Measurements from ENCODE around the gene POU6F1. TPM values are rescaled to one million over a fixed set of nuclear protein-coding genes. Genes with fewer than 3 reads are reported as not detected.

Gene POU6F1
- total RNA-seq, 1 experiment from 2014 or later, result 5.5 TPM

- no peak for DNase-seq (ENCODE audit: low read depth)
These were observed 19.9 kb downstream of the POU6F1 start for GRCh38 chr12:51197736-51198567.

GRCh38 chr12:51196547-51196946 is 21.3 kb downstream of the POU6F1 start:
- no peak for DNase-seq (ENCODE audit: low read depth)

- no peak for DNase-seq (ENCODE audit: low read depth)
These were observed 22.0 kb downstream of the POU6F1 start for GRCh38 chr12:51195841-51196240.

- no peak for DNase-seq (ENCODE audit: low read depth)
These were observed 25.6 kb downstream of the POU6F1 start for GRCh38 chr12:51192284-51192671.

GRCh38 chr12:51191516-51192283 is 26.2 kb downstream of the POU6F1 start:
- DNase-seq (ENCODE audit: low read depth), result no peak

DNA sequence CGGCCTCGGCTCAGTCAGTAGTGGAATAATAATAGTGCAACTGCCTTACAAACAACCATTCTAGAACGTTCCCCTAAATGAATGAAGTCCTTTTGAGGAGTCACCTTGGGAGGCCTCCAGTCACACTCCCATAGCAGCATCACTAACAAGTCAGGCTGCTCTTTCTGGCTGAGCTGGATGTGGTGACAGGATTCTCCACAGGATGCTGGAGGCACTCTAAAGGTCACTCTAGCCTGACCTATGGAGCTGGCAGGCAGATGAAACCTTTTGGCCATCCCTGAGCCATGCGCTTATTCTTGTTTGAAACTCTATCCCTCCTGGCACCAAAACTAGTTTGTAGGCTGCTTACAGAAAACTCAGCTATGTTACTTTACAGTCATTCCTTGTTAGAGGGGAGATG is 27.0 kb downstream of the POU6F1 start:
- no peak for DNase-seq (ENCODE audit: low read depth)

DNA sequence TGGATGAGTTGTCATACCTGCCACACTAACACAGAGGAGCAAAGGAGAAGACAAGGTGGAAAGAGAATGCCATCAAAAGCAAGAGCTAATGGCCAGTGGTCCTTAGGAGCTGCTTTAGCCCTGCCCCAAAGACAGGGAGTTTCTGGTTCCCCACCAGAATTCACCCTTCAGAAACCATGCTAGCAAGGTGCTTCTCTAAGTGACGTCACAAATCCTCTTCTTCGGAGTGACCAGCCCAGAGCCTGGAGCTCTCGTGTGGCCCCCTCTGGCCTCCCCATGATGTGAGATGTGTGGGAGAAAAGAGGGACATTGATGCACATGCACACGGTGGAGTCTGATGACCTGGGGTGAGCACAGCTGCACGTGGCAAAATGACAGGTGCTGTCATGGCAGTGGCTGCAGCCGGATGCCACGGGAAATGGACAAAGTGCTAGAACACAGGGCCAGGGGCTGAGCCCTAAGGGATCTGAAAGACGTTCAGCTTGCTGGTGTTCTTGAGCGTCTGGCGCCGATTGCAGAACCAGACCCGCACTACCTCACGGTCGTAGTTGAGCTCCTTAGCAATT is 28.0 kb downstream of the POU6F1 start:
- DNase-seq (ENCODE audit: low read depth), result no peak

DNA sequence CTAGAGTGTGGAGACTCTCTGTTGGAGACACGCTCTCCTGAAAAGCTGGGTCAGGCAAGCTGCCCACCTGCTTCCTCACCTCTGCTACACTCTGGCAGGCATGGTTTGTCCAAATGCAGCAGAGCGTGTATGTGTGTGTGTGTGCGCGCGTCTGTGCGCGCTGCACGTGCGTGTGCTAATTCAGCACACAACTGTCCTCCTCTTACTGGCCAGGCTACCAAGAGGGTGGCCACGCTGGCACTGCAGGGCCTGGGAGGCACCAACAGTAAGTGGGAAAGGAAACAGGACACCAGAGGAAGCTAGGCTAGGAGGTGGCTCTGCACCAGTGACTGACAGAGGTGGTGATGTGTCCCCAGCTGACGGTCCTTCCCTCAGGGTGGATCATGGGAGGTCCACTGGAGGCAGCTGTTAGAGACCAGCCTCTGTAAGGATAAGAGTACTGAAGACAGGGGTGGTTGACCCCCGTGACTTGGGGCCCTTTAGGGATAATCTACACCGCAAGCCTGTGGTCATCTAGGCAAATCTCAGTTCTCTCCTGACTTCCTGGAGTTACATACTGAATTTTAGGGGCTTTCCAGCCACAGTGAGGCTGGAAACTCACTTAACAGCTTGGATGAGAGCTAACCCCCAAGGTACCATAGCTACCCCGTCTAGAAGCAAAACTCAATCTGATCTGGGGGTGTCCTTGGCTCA is 29.4 kb downstream of the POU6F1 start:
- no peak for DNase-seq (ENCODE audit: low read depth)

- no peak for DNase-seq (ENCODE audit: low read depth)
These were observed 30.4 kb downstream of the POU6F1 start for GRCh38 chr12:51187370-51187987.

GRCh38 chr12:51186465-51187085 is 31.3 kb downstream of the POU6F1 start:
- no peak for DNase-seq (ENCODE audit: low read depth)

DNA sequence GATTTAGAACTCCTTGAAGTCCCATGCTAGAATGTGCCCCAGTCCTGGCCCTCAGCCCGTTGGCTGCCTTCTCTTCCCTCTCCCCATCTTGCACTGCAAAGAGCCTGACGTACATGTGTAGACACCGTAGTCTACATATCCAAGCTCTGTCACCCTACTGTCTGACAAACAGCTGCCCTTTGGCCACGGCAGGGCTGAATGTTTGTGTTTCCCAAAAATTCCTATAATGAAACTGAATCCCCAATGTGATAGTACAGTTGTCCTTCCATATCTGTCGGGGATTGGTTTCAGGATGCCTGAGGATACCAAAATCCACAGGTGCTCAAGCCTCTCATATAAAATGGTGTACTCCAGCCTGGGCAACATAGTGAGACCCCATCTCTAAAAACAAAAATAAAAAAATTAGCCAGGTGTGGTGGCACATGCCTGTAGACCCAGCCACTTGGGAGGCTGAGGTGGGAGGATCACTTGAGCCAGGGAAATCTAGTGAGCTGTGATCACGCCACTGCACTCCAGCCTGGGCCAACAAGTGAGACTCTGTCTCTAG is 32.6 kb downstream of the POU6F1 start:
- no peak for DNase-seq (ENCODE audit: low read depth)

GRCh38 chr12:51183816-51184215 is 34.0 kb downstream of the POU6F1 start:
- DNase-seq (ENCODE audit: low read depth), result peak; percentile 45

DNA sequence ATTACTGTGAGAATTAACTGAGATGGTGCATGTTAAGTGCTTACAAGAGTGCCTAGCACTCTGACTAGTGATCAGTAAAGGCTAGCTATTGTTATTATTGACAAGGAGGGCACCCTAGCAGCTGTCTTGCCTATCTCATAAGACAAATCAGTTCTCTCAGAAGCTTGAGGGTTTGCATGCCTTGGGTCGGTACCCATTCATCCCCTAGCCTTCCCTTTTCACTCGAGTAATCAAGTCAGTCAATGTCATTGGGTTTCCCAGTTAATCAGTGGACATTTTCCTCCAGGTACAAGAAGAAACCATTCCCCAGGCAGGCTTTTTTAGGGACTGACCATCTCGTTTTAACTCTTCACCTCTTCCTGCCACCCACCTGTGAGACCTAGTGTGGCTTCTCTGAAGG is 34.5 kb downstream of the POU6F1 start:
- DNase-seq (ENCODE audit: low read depth), result no peak

DNA sequence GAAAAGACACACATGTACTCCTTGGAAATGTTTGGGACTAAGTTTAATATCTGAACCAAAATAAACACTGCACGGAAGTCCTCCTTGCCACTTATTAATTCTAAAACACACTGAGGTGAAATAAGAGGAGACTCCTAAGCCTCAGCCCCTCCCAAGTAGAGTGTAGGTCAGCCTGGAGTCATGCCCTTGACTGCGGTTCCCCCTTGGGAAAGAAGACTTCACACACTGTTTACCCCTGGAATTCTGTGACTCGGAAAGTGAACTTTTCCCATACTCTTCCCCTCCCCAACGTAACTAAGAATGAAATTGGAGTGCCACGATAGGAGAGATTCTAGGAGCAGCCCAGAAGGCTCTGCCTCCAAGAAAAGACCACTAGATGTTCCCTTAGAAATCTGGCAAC is 36.3 kb downstream of the POU6F1 start:
- DNase-seq (ENCODE audit: low read depth), result no peak

DNA sequence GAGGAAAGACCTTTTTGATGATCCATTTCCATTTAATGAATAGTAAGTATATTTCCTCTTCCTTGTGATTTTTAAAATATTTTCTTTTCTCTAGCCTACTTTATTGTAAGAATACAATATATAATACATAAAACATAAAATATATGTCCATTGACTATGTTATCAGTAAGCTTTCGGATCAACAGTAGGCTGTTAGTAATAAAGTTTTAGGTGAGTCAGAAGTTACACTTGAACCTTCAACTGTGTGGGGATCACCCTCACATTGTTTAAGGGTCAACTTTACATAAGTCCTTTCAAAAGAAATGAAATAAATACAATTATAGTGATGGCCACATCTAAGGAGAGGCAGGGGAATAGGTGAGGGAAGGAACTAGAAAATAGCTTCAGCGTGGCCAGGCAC is 40.0 kb downstream of the POU6F1 start:
- no peak for DNase-seq (ENCODE audit: low read depth)

DNA sequence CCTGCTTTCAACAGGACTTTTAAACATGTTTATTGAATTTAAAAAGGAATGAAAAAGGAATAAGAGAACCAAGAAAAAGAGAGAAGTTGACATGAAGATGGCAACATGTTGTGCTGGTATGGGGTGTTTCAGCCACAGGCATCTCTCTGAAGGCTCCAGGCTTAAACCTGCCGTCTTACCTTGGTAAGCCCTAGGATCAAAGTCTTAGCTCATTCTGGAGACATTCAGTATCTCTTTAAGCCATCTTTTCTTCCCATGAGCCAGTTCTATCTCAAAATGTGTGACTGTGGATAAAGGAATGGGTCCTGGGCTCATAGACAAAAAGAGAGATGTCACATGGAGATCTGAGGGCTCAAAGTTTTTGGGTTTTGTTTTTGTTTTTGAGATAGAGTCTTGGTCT is 43.4 kb downstream of the POU6F1 start:
- no peak for DNase-seq (ENCODE audit: low read depth)

GRCh38 chr12:51172515-51173431 is 45.1 kb downstream of the POU6F1 start, which contains the start of gene TFCP2:
TFCP2 (minus strand) TSS chr12:51173135; CDS start chr12:51172422, 713 bp downstream.
- DNase-seq (ENCODE audit: low read depth), result peak; percentile 95

DNA sequence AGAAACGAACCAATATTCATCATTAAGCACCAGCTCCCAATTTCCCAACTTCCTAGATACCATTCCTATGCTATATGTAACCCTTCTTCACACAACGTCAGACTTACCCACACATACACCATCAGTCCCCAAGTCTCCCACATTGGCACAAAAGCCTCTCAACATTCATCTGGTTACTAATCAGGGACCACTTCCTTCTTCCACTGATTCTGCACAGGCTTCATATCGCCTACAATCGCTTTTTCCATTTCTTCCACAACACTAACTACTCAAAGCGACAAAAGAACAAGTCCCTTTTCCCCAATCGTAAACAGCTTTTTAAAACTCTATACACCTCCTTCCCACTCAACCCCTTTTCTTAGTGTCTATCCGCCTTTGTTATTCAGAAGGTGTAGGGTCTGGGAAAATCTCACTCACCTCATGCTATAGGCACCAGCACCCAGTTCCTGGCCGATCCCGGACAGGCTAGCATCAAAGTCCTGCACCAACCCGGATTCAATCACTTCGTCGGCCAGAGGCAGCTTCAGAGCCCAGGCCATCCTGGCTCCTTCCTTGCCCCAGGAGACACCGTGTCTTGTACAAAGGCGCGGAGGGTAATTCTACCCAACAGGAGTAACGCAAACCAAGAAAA is 45.9 kb downstream of the POU6F1 start:
- DNase-seq (ENCODE audit: low read depth), result peak; percentile 21

DNA sequence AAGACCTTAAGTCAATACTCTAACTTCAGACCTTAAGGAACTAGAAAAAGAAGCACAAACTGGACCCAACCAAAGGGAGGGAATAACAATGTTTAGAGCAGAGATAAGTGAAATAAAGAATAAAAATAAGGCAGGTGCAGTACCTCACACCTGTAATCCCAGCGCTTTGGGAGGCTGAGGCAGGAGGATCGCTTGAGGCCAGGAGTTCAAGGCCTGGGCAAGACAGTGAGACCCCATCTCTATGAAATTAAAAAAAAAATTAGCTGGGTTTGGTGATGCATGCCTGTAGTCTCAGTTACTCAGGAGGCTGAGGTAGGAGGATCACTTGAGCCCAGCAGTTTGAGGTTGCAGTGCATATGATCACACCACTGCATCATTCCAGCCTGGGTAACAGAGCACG is 54.1 kb downstream of the POU6F1 start:
- DNase-seq (ENCODE audit: low read depth), result no peak
